ENCODE data around the gene PMEPA1. TPM values are rescaled to one million over a fixed set of nuclear protein-coding genes. Genes with fewer than 3 reads are reported as not detected.

Gene PMEPA1
- total RNA-seq, 120 experiments from 2014 or later: 22.0 to 55.2 (median 36.7) TPM

Other genes starting within 250 kb of the PMEPA1 start
- gene CTCFL, start 184.9 kb downstream of the PMEPA1 start, total RNA-seq: under 1 TPM in 1 of 120 experiments, not detected in 119; 0.13 TPM
- gene PCK1, start 148.9 kb downstream of the PMEPA1 start, total RNA-seq: 10 to 100 TPM in 6 of 120 experiments, 1 to 10 TPM in 83, under 1 TPM in 24, not detected in 7; 0.16 to 13.1 (median 2.9) TPM
- gene ZBP1, start 89.6 kb downstream of the PMEPA1 start, total RNA-seq: 1 to 10 TPM in 11 of 120 experiments, under 1 TPM in 22, not detected in 87; 0.20 to 2.4 (median 0.79) TPM

All from dorsolateral prefrontal cortex (tissue), 118 donors.